GM12878 (cell line): ENCODE data around the gene NR2C2AP. TPM values are rescaled to one million over a fixed set of nuclear protein-coding genes. Genes with fewer than 3 reads are reported as not detected.

Experiments
- ATAC-seq: fragments of 200-7000 bp; cut with Tn5 transposase; 3 replicates; pipeline ENCODE4 v1.9.1; 2020; ENCODE audit warnings: mild to moderate bottlenecking, moderate library complexity
- BruUV-seq: library from RNA; stranded (reverse); fragments of 400-500 nt; replicated peaks from 2 replicates; lab custom pipeline; 2021; lab: Mats Ljungman, UMichigan
- CTCF ChIA-PET: fragments of 300-600 bp; sonication (Branson Sonifier 250); formaldehyde crosslinking; extraction: SDS; loops from one replicate; lab custom pipeline; 2021; ENCODE audit warnings: inconsistent platforms; lab: Yijun Ruan, JAX
- POLR2A ChIA-PET: fragments of 350-600 bp; formaldehyde crosslinking; extraction: SDS; loops from one replicate; lab custom pipeline; 2021; ENCODE audit warnings: inconsistent platforms; lab: Charles Lee
- RAD21 ChIA-PET: fragments of 300-600 bp; sonication (Branson Sonifier 250); formaldehyde crosslinking; loops from one replicate; lab custom pipeline; 2023; ENCODE audit warnings: antibody characterized with exemption; ENCODE audit not compliant: unreplicated experiment; lab: Charles Lee
- SMC1A ChIA-PET: fragments of 300-600 bp; sonication (Branson Sonifier 250); formaldehyde crosslinking; loops from one replicate; lab custom pipeline; 2023; ENCODE audit not compliant: unreplicated experiment, uncharacterized antibody; lab: Charles Lee
- DNase-seq: peaks from one replicate; pipeline ENCODE4 v3.0.0-alpha.2; 2011; ENCODE audit warnings: low read depth, low spot score
- FAIRE-seq: peaks from 3 replicates; lab custom pipeline; 2011; peaks lifted over from hg19 to GRCh38; lab: Jason Lieb, UNC
- H2AFZ ChIP-seq: 2 replicates; pipeline ENCODE4 v1.6.0; 2011; ENCODE audit warnings: low read depth, low read length, control low read depth; ENCODE audit not compliant: control insufficient read depth
- H3K27ac ChIP-seq: 2 replicates; pipeline ENCODE4 v1.5.1; 2011; ENCODE audit warnings: control low read depth; ENCODE audit not compliant: control insufficient read depth, insufficient read depth
- H3K27me3 ChIP-seq, 2 experiments: replicated peaks in 1 of 2; 2 replicates each; pipeline versions ENCODE4 v1.6.0 to v1.6.1; 2011; ENCODE audit warnings: low read length in 1 of 2; ENCODE audit not compliant: control insufficient read depth in 2 of 2, insufficient read depth in 2 of 2
- H3K36me3 ChIP-seq, 2 experiments: 2 replicates each; pipeline ENCODE4 v1.5.1; 2011; ENCODE audit warnings: low read length in 1 of 2; ENCODE audit not compliant: control insufficient read depth in 2 of 2, insufficient read depth in 2 of 2
- H3K4me1 ChIP-seq: 2 replicates; pipeline ENCODE4 v1.6.1; 2011; ENCODE audit warnings: mild to moderate bottlenecking, low read length, moderate library complexity, mixed read lengths; ENCODE audit not compliant: control insufficient read depth, insufficient read depth
- H3K4me2 ChIP-seq: 2 replicates; pipeline ENCODE4 v1.6.0; 2011; ENCODE audit warnings: control low read depth; ENCODE audit not compliant: control insufficient read depth, insufficient read depth
- H3K4me3 ChIP-seq: fragments of 200-600 bp; sonication (generic); 2 replicates; pipeline ENCODE4 v1.5.1; 2016
- H3K79me2 ChIP-seq: 2 replicates; pipeline ENCODE4 v1.6.0; 2011; ENCODE audit warnings: low read length; ENCODE audit not compliant: control insufficient read depth, insufficient read depth
- H3K9ac ChIP-seq: 2 replicates; pipeline ENCODE4 v1.8.0; 2011; ENCODE audit warnings: low read length, control low read depth, mixed read lengths; ENCODE audit not compliant: control insufficient read depth, insufficient read depth
- H3K9me3 ChIP-seq: replicated peaks from 3 replicates; pipeline ENCODE4 v1.5.1; 2011; ENCODE audit warnings: mild to moderate bottlenecking, low read length; ENCODE audit not compliant: control insufficient read depth, insufficient read depth
- H4K20me1 ChIP-seq: 2 replicates; pipeline ENCODE4 v1.6.0; 2011; ENCODE audit not compliant: control insufficient read depth, insufficient read depth
- ATF7 ChIP-seq: fragments of 450-650 bp; IDR thresholded peaks from 2 replicates; pipeline ENCODE4 v1.6.1; 2016; ENCODE audit warnings: low read depth, mild to moderate bottlenecking
- BHLHE40 ChIP-seq, 2 experiments: fragments of 450-650 bp in 1 of 2; IDR thresholded peaks; 2 replicates each; pipeline ENCODE4 v1.6.1; 2011 to 2017; ENCODE audit warnings: low read depth in 2 of 2, borderline replicate concordance in 1 of 2, improper control_type of control experiment in 1 of 2, low read length in 1 of 2, mild to moderate bottlenecking in 1 of 2
- DPF2 ChIP-seq: fragments of 450-650 bp; IDR thresholded peaks from 2 replicates; pipeline ENCODE4 v1.6.1; 2017; ENCODE audit warnings: mild to moderate bottlenecking
- ESRRA ChIP-seq: IDR thresholded peaks from 2 replicates; pipeline ENCODE4 v1.6.1; 2012; ENCODE audit warnings: mild to moderate bottlenecking, low read length, improper control_type of control experiment
- ETV6 ChIP-seq, 2 experiments: fragments of 450-650 bp in 1 of 2; IDR thresholded peaks in 1 of 2; conservative IDR thresholded peaks in 1 of 2; 2 replicates each; pipeline ENCODE4 v1.6.1; 2014; ENCODE audit warnings: antibody characterized with exemption in 1 of 2, borderline replicate concordance in 1 of 2, low read depth in 1 of 2, mild to moderate bottlenecking in 1 of 2, moderate library complexity in 1 of 2
- EZH2 ChIP-seq: IDR thresholded peaks from 2 replicates; pipeline ENCODE4 v1.6.1; 2012; ENCODE audit warnings: low read depth, mild to moderate bottlenecking, control low read depth, inconsistent platforms, low read length, borderline replicate concordance; ENCODE audit not compliant: control insufficient read depth
- MTA3 ChIP-seq: IDR thresholded peaks from 2 replicates; pipeline ENCODE4 v1.6.1; 2012; ENCODE audit warnings: low read length, inconsistent platforms, borderline replicate concordance
- NR2C1 ChIP-seq: fragments of 450-650 bp; IDR thresholded peaks from 2 replicates; pipeline ENCODE4 v1.6.1; 2017; ENCODE audit warnings: antibody characterized with exemption, mild to moderate bottlenecking, moderate library complexity
- NR2F1 ChIP-seq: fragments of 450-650 bp; conservative IDR thresholded peaks from 2 replicates; pipeline ENCODE4 v1.6.1; 2017; ENCODE audit warnings: mild to moderate bottlenecking
- PKNOX1 ChIP-seq: fragments of 450-650 bp; IDR thresholded peaks from 2 replicates; pipeline ENCODE4 v1.6.1; 2016; ENCODE audit warnings: mild to moderate bottlenecking
- POLR2A ChIP-seq: IDR thresholded peaks from 2 replicates; pipeline ENCODE4 v1.6.1; 2011; ENCODE audit warnings: low read depth, mild to moderate bottlenecking, low read length
- POLR2AphosphoS2 ChIP-seq: IDR thresholded peaks from 2 replicates; pipeline ENCODE4 v1.6.1; 2011; ENCODE audit warnings: low read depth, mild to moderate bottlenecking, low read length, improper control_type of control experiment, moderate library complexity
- RAD51 ChIP-seq: fragments of 450-650 bp; IDR thresholded peaks from 2 replicates; pipeline ENCODE4 v1.6.1; 2016; ENCODE audit warnings: moderate library complexity, mild to moderate bottlenecking, inconsistent platforms
- RELB ChIP-seq: fragments of 450-650 bp; IDR thresholded peaks from 2 replicates; pipeline ENCODE4 v1.6.1; 2017; ENCODE audit warnings: low read depth, mild to moderate bottlenecking, moderate library complexity
- ZBTB40 ChIP-seq: fragments of 450-650 bp; IDR thresholded peaks from 2 replicates; pipeline ENCODE4 v1.6.1; 2016; ENCODE audit warnings: mild to moderate bottlenecking, moderate library complexity, borderline replicate concordance
- WGBS: methylation state at CpG from one replicate; pipeline ENCODE4 v1.1.6; 2016; ENCODE audit warnings: low lambda C conversion rate; ENCODE audit not compliant: insufficient replicate concordance, insufficient coverage; ENCODE audit errors: missing lambda C conversion rate; 5-methylcytosine and 5-hydroxymethylcytosine counted together
- in situ Hi-C: fragments of 300-500 bp; cut with MboI; formaldehyde crosslinking; loops from 9 replicates; pipeline ENCODE4 v1.14.3; 2018; ENCODE audit warnings: mixed read lengths
- intact Hi-C: fragments of 100-400 bp; cut with micrococcal nuclease; formaldehyde crosslinking; loops from one replicate; pipeline ENCODE4 v1.14.2; 2022; ENCODE audit not compliant: unreplicated experiment
- polyA plus RNA-seq, 11 experiments: library from polyadenylated mRNA; depleted of rRNA in 4 of 11; unstranded in 6 of 11; stranded (reverse) in 5 of 11; fragments of >200 nt; fragmentation: Nextera tagmentation in 4 of 11; fragmentation: Illumina TruSeq in 1 of 11; extraction: Ambion mirVana in 4 of 11; extraction: Trizol in 1 of 11; gene quantifications; 1 replicate in 1 of 11; 2 replicates in 10 of 11; pipeline versions ENCODE4 v1.2.1 to v1.2.3, GENCODE V29; 2011 to 2016; ENCODE audit warnings: inconsistent platforms in 2 of 11, missing spikeins in 2 of 11, low read depth in 1 of 11
- total RNA-seq, 4 experiments: library from RNA; depleted of rRNA in 3 of 4; stranded (reverse); fragments of >200 nt in 3 of 4; fragmentation: Illumina TruSeq in 1 of 4; extraction: Trizol in 1 of 4; gene quantifications; 2 replicates each; pipeline versions ENCODE4 v1.2.1 to v1.2.3, GENCODE V29; 2013 to 2021

The NR2C2AP gene
- total and polyA plus RNA-seq, 10 of the 15 experiments (the other 5 are each of a cell fraction or from before 2014, with no cell fraction given): 21.5 to 44.8 (median 28.1) TPM

GRCh38 chr19:19167612-19168011 lies 35.6 kb downstream of the NR2C2AP start:
- ChIA-PET CTCF (interaction anchor here (4.6 to 6.6 kb wide), 3 partner anchors 10 to 21 kb away, joined by 22 to 86 read pairs (median 23); no protein-coding TSS in a partner anchor), POLR2A (interaction anchor here (4.0 kb wide), 1 partner anchor 10 kb away, joined by 74 read pairs; no protein-coding TSS in a partner anchor), RAD21 (interaction anchor here (14.0 kb wide), 1 partner anchor 14 kb away, joined by 394 read pairs; no protein-coding TSS in a partner anchor), SMC1A (interaction anchor here (0.9 to 4.8 kb wide), 5 partner anchors 11 to 26 kb away, joined by 3 to 83 read pairs (median 3); no protein-coding TSS in a partner anchor)
- peak overlapping the region; percentile 9; the same call in 1 of the 2 replicates for H3K4me3 ChIP-seq
- TF ChIP-seq POLR2AphosphoS2: no peak
- no peak for TF ChIP-seq NR2C1
- no peak for TF ChIP-seq PKNOX1
- no peak for TF ChIP-seq RELB
- no peak for TF ChIP-seq EZH2
- TF ChIP-seq NR2F1: no peak
- TF ChIP-seq DPF2: no peak
- TF ChIP-seq ZBTB40: no peak
- TF ChIP-seq MTA3: no peak
- TF ChIP-seq RAD51: no peak
- TF ChIP-seq BHLHE40 (IDR thresholded peaks at IDR 0.05; ENCODE audit: borderline replicate concordance in 1 of 2, low read depth in 2 of 2, low read length in 1 of 2): no peak
- no peak for TF ChIP-seq POLR2A
- TF ChIP-seq ATF7: no peak
- TF ChIP-seq ESRRA: no peak
- no peak for TF ChIP-seq ETV6 (conservative IDR thresholded peaks at IDR 0.05 in 1 of 2, IDR thresholded peaks at IDR 0.05 in 1 of 2; ENCODE audit: borderline replicate concordance in 1 of 2, low read depth in 1 of 2)
- no peaks in the 10 kb centered on the region for H3K9me3 ChIP-seq
- DNase-seq (no peak), ATAC-seq (no peak), FAIRE-seq (no peak)
- no peak overlapping the region for H3K9ac ChIP-seq
- peak overlapping the region; percentile 1 for H3K27ac ChIP-seq
- H3K4me1 ChIP-seq: peaks cover 24% of the 10 kb centered on the region
- intact Hi-C loops: no loop called here
- WGBS: 44% methylated on average over 3 of the region's 3 CpGs
- BruUV-seq: TSS peak; percentile 55
- H3K27me3 ChIP-seq: no peaks in the 10 kb centered on the region
- no peaks in the 10 kb centered on the region for H4K20me1 ChIP-seq
- in situ Hi-C loops: no loop called here
- peak overlapping the region; percentile 40 for H3K4me2 ChIP-seq
- peaks cover 10% of the 10 kb centered on the region for H3K79me2 ChIP-seq
- no peaks in the 10 kb centered on the region; a peak in 1 of 4 replicates for H3K36me3 ChIP-seq
- H2AFZ ChIP-seq: no peak overlapping the region
